ENCODE data around the gene NHERF1. TPM values are rescaled to one million over a fixed set of nuclear protein-coding genes. Genes with fewer than 3 reads are reported as not detected.

NHERF1 gene
- total and polyA plus RNA-seq, 2 donors from 2014 or later: 71.3 to 448 TPM

DNA sequence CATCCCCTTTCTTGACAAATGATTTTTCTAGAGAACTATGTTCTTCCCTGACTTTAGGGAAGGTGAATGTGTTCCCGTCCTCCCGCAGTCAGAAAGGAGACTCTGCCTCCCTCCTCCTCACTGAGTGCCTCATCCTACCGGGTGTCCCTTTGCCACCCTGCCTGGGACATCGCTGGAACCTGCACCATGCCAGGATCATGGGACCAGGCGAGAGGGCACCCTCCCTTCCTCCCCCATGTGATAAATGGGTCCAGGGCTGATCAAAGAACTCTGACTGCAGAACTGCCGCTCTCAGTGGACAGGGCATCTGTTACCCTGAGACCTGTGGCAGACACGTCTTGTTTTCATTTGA lies 20.3 kb downstream of the NHERF1 start:
- Histone ChIP-seq H3K27ac (ENCODE audit: low read depth in 2 of 2, low read length in 2 of 2) (peak overlapping the region; percentile 60 to 87), H3K4me3 (ENCODE audit: low read length in 3 of 3) (no peak overlapping the region), H3K36me3 (ENCODE audit: control insufficient read depth in 2 of 3, insufficient read depth in 3 of 3, low read length in 3 of 3) (peaks cover 0 to 29% (median 9%) of the 10 kb centered on the region in 3 donors), H3K4me1 (ENCODE audit: control insufficient read depth in 2 of 3, insufficient read depth in 2 of 3, low read depth in 1 of 3, low read length in 3 of 3) (peaks cover 0 to 35% (median 29%) of the 10 kb centered on the region in 3 donors), H3K9me3 (ENCODE audit: control insufficient read depth in 2 of 3, insufficient read depth in 1 of 3, low read length in 3 of 3) (no peaks in the 10 kb centered on the region), H3K9ac (ENCODE audit: low read length in 3 of 3) (peak overlapping the region in 1 of 3 donors; percentile 12), H3K27me3 (ENCODE audit: control insufficient read depth, insufficient read depth, low read length) (no peaks in the 10 kb centered on the region)
- TF ChIP-seq, protein P1, sequence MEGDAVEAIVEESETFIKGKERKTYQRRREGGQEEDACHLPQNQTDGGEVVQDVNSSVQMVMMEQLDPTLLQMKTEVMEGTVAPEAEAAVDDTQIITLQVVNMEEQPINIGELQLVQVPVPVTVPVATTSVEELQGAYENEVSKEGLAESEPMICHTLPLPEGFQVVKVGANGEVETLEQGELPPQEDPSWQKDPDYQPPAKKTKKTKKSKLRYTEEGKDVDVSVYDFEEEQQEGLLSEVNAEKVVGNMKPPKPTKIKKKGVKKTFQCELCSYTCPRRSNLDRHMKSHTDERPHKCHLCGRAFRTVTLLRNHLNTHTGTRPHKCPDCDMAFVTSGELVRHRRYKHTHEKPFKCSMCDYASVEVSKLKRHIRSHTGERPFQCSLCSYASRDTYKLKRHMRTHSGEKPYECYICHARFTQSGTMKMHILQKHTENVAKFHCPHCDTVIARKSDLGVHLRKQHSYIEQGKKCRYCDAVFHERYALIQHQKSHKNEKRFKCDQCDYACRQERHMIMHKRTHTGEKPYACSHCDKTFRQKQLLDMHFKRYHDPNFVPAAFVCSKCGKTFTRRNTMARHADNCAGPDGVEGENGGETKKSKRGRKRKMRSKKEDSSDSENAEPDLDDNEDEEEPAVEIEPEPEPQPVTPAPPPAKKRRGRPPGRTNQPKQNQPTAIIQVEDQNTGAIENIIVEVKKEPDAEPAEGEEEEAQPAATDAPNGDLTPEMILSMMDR (IDR thresholded peaks at IDR 0.05; ENCODE audit: borderline replicate concordance, extremely low read depth, insufficient read depth): no peak
- DNase-seq (no peak), FAIRE-seq (no peak)
- intact Hi-C loops (cut with DNase I): no loop called here

DNA sequence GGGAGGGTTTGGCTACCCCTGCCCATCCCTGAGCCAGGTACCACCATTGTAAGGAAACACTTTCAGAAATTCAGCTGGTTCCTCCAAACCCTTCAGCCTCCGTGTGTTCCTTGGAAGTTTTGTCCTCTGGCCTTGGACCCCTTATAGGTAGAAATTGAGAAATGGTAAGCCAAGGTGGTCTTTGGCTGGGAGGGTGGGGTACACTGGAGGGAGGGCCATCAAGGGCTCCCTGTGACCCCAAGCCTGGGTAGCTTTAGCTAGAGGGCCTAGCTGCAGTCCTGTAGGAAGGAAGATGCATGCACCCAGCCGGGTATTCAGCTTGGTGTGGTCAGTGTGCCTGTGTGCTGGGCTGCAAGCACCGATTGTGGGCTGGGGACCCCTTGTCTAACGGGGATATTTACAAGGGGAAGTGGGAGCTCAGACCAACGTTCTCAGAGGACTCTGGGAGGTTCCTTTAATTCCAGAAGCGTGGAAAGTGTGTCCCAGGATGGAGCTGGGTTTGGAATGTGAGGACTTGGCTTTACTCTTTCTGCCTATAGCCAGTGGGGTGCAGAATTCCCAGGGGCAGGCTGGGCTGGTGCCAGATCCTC lies 20.9 kb downstream of the NHERF1 start:
- no peak for DNase-seq
- intact Hi-C loops (cut with DNase I): no loop called here
- TF ChIP-seq, protein P1 (IDR thresholded peaks at IDR 0.05; ENCODE audit: borderline replicate concordance, extremely low read depth, insufficient read depth): no peak
- no peak for FAIRE-seq
- H3K36me3 ChIP-seq (ENCODE audit: control insufficient read depth in 2 of 3, insufficient read depth in 3 of 3, low read length in 3 of 3): peaks cover 0 to 29% (median 9%) of the 10 kb centered on the region in 3 donors
- no peaks in the 10 kb centered on the region for H3K9me3 ChIP-seq (ENCODE audit: control insufficient read depth in 2 of 3, insufficient read depth in 1 of 3, low read length in 3 of 3)
- H3K4me1 ChIP-seq (ENCODE audit: control insufficient read depth in 2 of 3, insufficient read depth in 2 of 3, low read depth in 1 of 3, low read length in 3 of 3): peaks cover 0 to 35% (median 29%) of the 10 kb centered on the region in 3 donors
- H3K27me3 ChIP-seq (ENCODE audit: control insufficient read depth, insufficient read depth, low read length): no peaks in the 10 kb centered on the region
- H3K27ac ChIP-seq (ENCODE audit: low read depth in 2 of 2, low read length in 2 of 2): peak overlapping the region; percentile 23 to 87
- no peak overlapping the region for H3K9ac ChIP-seq (ENCODE audit: low read length in 3 of 3)
- H3K4me3 ChIP-seq (ENCODE audit: low read length in 3 of 3): no peak overlapping the region

DNA sequence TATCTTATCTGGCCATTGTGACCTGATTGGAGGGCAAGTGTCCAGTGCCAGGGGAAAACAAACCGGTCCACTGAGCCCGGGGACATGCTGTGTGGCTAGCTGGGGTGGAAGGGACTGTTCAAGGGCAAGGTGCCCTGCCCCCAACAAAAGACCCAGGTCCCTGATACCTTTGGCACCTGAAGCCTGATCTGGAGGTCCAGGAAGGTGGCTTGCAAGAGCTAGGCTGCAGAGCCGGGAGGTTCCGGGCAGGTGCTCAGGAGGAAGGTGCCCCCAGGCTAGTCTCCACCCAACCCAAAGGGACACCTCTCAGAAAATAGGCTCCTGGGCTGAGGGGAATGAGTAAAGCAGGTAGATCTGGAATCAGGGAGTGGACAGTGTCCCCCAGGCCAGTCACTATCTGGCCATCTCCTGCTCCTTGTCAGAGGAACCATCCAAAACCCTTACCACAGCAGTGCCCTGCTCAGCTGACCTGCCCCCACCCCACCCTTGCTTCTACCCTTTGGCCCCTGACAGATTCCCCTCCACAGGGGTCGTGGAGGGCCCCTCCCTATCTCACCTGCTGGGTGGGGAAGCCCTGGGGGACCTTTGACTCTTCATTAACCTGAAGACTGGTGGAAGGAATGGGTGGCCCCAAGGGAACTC lies 21.5 kb downstream of the NHERF1 start:
- Histone ChIP-seq H3K27me3 (ENCODE audit: control insufficient read depth, insufficient read depth, low read length) (no peaks in the 10 kb centered on the region), H3K27ac (ENCODE audit: low read depth in 2 of 2, low read length in 2 of 2) (peak overlapping the region; percentile 23 to 70), H3K36me3 (ENCODE audit: control insufficient read depth in 2 of 3, insufficient read depth in 3 of 3, low read length in 3 of 3) (peaks cover 0 to 29% (median 9%) of the 10 kb centered on the region in 3 donors), H3K9ac (ENCODE audit: low read length in 3 of 3) (no peak overlapping the region), H3K4me1 (ENCODE audit: control insufficient read depth in 2 of 3, insufficient read depth in 2 of 3, low read depth in 1 of 3, low read length in 3 of 3) (peaks cover 0 to 35% (median 29%) of the 10 kb centered on the region in 3 donors), H3K9me3 (ENCODE audit: control insufficient read depth in 2 of 3, insufficient read depth in 1 of 3, low read length in 3 of 3) (no peaks in the 10 kb centered on the region), H3K4me3 (ENCODE audit: low read length in 3 of 3) (no peak overlapping the region)
- TF ChIP-seq, protein P1 (IDR thresholded peaks at IDR 0.05; ENCODE audit: borderline replicate concordance, extremely low read depth, insufficient read depth): no peak
- DNase-seq (peak in 1 of 5 donors; percentile 67), FAIRE-seq (no peak)
- intact Hi-C loops (cut with DNase I): no loop called here
